Dedifferentiated amniotic fluid mesenchymal stem cell (primary cell): ENCODE measurements around the gene DNAH17.

ENCODE experiments used
- DNase-seq: peaks from one replicate; pipeline ENCODE4 v3.0.0-alpha.2; 2016; ENCODE audit errors: extremely low spot score

DNAH17 gene

GRCh38 chr17:78575340-78575739, 1.9 kb downstream of the DNAH17 start:
- DNase-seq, result no peak

- no peak for DNase-seq
These were observed 3.2 kb downstream of the DNAH17 start for GRCh38 chr17:78573955-78574354.

GRCh38 chr17:78572239-78573205, 4.7 kb downstream of the DNAH17 start:
- DNase-seq, result no peak

- DNase-seq, result no peak
These were observed 5.9 kb downstream of the DNAH17 start for GRCh38 chr17:78571329-78571728.

- no peak for DNase-seq
These were observed 8.6 kb downstream of the DNAH17 start for GRCh38 chr17:78568494-78569115.

GRCh38 chr17:78567991-78568390, 9.2 kb downstream of the DNAH17 start:
- no peak for DNase-seq

GRCh38 chr17:78566947-78567346, 10.2 kb downstream of the DNAH17 start:
- DNase-seq, result no peak

- DNase-seq, result no peak
These were observed 13.7 kb downstream of the DNAH17 start for GRCh38 chr17:78563189-78564145.

- DNase-seq, result no peak
These were observed 14.5 kb downstream of the DNAH17 start for GRCh38 chr17:78562734-78563133.

GRCh38 chr17:78561166-78561565, 16.0 kb downstream of the DNAH17 start:
- no peak for DNase-seq

GRCh38 chr17:78560731-78561130, 16.5 kb downstream of the DNAH17 start:
- no peak for DNase-seq

- DNase-seq, result no peak
These were observed 17.3 kb downstream of the DNAH17 start for GRCh38 chr17:78559749-78560368.

GRCh38 chr17:78558989-78559388, 18.2 kb downstream of the DNAH17 start:
- no peak for DNase-seq

GRCh38 chr17:78558181-78558850, 18.9 kb downstream of the DNAH17 start:
- no peak for DNase-seq

GRCh38 chr17:78557598-78558039, 19.6 kb downstream of the DNAH17 start:
- DNase-seq, result no peak

GRCh38 chr17:78556812-78557211, 20.4 kb downstream of the DNAH17 start:
- DNase-seq, result no peak

GRCh38 chr17:78555746-78556401, 21.3 kb downstream of the DNAH17 start:
- DNase-seq, result no peak

- no peak for DNase-seq
These were observed 26.7 kb downstream of the DNAH17 start for GRCh38 chr17:78550464-78550863.

GRCh38 chr17:78548725-78549124, 28.5 kb downstream of the DNAH17 start:
- no peak for DNase-seq

- DNase-seq, result no peak
These were observed 30.2 kb downstream of the DNAH17 start for GRCh38 chr17:78547035-78547434.
